Measurements from ENCODE around the gene DDIAS. TPM values are rescaled to one million over a fixed set of nuclear protein-coding genes. Genes with fewer than 3 reads are reported as not detected.

The DDIAS gene
- total and polyA plus RNA-seq, 9 of the 15 experiments (the other 6 are each of a cell fraction or from before 2014, with no cell fraction given): 9.4 to 27.2 (median 23.3) TPM

DNA sequence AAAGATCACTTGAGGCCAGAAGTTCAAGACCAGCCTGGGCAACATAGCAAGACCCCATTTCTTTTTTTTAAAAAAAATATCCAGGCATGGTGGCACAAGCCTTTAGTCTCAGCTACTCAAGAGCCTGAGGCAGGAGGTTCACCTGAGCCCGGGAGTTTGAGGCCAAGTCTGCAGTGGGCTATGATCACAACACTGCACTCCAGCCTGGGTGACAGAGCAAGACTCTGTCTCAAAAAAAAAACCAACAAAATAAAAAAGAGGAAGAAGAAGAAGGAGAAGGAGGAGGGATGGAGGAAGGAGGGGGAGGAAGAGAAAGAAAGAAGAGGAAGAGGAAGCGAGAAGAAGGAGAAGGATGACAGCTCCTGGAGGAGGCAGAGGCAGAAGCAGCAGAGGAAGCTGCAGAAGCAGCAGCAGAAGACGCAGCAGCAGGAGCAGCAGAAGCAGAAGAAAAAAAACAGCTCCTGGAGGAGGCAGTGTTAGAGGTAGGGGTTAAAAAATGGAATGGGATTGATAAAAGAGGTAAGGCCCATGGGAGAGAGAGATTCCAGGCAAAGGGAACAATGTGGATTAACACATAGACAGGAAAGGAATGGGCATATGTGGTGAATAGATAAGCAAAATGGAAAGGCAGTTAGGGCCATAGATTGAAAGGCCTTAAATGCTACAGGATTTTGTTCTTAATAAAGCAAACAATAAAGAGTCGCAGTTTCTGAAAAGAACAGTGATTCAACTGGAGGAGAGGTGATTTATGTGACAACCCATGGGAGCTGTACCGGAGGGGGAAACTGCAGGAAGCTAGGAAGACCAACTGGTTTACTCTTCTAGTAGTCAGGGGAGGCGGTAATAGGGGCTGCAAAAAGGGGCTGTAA, 12.2 kb upstream of the DDIAS start (continued):
- TF ChIP-seq, protein P1, sequence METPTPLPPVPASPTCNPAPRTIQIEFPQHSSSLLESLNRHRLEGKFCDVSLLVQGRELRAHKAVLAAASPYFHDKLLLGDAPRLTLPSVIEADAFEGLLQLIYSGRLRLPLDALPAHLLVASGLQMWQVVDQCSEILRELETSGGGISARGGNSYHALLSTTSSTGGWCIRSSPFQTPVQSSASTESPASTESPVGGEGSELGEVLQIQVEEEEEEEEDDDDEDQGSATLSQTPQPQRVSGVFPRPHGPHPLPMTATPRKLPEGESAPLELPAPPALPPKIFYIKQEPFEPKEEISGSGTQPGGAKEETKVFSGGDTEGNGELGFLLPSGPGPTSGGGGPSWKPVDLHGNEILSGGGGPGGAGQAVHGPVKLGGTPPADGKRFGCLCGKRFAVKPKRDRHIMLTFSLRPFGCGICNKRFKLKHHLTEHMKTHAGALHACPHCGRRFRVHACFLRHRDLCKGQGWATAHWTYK (CRISPR knock-in tag; IDR thresholded peaks at IDR 0.05): no peak
- TF ChIP-seq, protein P2, sequence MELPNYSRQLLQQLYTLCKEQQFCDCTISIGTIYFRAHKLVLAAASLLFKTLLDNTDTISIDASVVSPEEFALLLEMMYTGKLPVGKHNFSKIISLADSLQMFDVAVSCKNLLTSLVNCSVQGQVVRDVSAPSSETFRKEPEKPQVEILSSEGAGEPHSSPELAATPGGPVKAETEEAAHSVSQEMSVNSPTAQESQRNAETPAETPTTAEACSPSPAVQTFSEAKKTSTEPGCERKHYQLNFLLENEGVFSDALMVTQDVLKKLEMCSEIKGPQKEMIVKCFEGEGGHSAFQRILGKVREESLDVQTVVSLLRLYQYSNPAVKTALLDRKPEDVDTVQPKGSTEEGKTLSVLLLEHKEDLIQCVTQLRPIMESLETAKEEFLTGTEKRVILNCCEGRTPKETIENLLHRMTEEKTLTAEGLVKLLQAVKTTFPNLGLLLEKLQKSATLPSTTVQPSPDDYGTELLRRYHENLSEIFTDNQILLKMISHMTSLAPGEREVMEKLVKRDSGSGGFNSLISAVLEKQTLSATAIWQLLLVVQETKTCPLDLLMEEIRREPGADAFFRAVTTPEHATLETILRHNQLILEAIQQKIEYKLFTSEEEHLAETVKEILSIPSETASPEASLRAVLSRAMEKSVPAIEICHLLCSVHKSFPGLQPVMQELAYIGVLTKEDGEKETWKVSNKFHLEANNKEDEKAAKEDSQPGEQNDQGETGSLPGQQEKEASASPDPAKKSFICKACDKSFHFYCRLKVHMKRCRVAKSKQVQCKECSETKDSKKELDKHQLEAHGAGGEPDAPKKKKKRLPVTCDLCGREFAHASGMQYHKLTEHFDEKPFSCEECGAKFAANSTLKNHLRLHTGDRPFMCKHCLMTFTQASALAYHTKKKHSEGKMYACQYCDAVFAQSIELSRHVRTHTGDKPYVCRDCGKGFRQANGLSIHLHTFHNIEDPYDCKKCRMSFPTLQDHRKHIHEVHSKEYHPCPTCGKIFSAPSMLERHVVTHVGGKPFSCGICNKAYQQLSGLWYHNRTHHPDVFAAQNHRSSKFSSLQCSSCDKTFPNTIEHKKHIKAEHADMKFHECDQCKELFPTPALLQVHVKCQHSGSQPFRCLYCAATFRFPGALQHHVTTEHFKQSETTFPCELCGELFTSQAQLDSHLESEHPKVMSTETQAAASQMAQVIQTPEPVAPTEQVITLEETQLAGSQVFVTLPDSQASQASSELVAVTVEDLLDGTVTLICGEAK (IDR thresholded peaks at IDR 0.05): peak; percentile 59; the same call in 1 of the 2 replicates
- TF ChIP-seq, protein P2 (CRISPR knock-in tag; IDR thresholded peaks at IDR 0.05): no peak
- TF ChIP-seq ZNF717 (CRISPR knock-in tag; IDR thresholded peaks at IDR 0.05): no peak
- TF ChIP-seq NCOR1 (IDR thresholded peaks at IDR 0.05): 0 out of 2 replicates have a peak, but pooled peaks have one; percentile 12
- no peak for TF ChIP-seq PHF8 (IDR thresholded peaks at IDR 0.05; ENCODE audit: borderline replicate concordance, low read length)
- TF ChIP-seq TSC22D4 (tag; IDR thresholded peaks at IDR 0.05): 0 out of 2 replicates have a peak, but pooled peaks have one; percentile 16
- no peak for TF ChIP-seq ZKSCAN3 (CRISPR knock-in tag; IDR thresholded peaks at IDR 0.05)
- no peak for TF ChIP-seq EHMT2 (IDR thresholded peaks at IDR 0.05)
- TF ChIP-seq, protein P3, sequence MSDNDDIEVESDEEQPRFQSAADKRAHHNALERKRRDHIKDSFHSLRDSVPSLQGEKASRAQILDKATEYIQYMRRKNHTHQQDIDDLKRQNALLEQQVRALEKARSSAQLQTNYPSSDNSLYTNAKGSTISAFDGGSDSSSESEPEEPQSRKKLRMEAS (CRISPR knock-in tag; IDR thresholded peaks at IDR 0.05): no peak
- no peak for TF ChIP-seq TAF15 (IDR thresholded peaks at IDR 0.05; ENCODE audit: low read depth, low read length)
- no peak for TF ChIP-seq POLR2B (IDR thresholded peaks at IDR 0.05; ENCODE audit: low read depth, partially characterized antibody)
- TF ChIP-seq FOS (IDR thresholded peaks at IDR 0.05; ENCODE audit: extremely low read depth, insufficient read length): no peak
- no peak for TF ChIP-seq PPARD (CRISPR knock-in tag; IDR thresholded peaks at IDR 0.05)
- no peak for TF ChIP-seq ZNF507 (tag; conservative IDR thresholded peaks at IDR 0.05)
- TF ChIP-seq, protein P4, sequence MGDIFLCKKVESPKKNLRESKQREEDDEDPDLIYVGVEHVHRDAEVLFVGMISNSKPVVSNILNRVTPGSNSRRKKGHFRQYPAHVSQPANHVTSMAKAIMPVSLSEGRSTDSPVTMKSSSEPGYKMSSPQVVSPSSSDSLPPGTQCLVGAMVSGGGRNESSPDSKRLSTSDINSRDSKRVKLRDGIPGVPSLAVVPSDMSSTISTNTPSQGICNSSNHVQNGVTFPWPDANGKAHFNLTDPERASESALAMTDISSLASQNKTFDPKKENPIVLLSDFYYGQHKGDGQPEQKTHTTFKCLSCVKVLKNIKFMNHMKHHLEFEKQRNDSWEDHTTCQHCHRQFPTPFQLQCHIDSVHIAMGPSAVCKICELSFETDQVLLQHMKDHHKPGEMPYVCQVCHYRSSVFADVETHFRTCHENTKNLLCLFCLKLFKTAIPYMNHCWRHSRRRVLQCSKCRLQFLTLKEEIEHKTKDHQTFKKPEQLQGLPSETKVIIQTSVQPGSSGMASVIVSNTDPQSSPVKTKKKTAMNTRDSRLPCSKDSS (IDR thresholded peaks at IDR 0.05; ENCODE audit: low read depth, partially characterized antibody): no peak
